Measurements from ENCODE around the gene VASH1.

Gene VASH1

DNA sequence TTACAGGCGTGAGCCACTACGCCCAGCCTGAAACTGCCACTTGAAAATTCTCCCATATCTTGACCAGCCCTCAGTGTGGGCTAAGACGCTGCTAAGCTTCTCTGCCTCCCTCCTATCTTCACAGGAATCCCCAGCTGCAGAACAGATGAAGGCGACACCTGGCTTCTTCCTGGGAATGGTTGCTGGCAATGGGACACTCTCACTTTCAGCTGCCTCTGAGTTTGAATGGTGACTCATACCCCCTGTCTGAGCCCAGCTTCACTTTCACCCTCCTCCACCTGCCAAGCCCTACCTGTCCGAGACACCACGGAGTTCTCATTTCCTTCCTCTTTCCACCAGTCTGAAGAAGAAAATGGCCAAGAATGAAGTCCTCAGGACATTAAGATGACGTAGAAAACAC is 18.3 kb upstream of the VASH1 start:
- no peak for DNase-seq

GRCh38 chr14:76752744-76753143 is 8.5 kb upstream of the VASH1 start:
- DNase-seq, result no peak

- DNase-seq, result no peak
Observed at GRCh38 chr14:76753541-76754198, 7.6 kb upstream of the VASH1 start.

DNA sequence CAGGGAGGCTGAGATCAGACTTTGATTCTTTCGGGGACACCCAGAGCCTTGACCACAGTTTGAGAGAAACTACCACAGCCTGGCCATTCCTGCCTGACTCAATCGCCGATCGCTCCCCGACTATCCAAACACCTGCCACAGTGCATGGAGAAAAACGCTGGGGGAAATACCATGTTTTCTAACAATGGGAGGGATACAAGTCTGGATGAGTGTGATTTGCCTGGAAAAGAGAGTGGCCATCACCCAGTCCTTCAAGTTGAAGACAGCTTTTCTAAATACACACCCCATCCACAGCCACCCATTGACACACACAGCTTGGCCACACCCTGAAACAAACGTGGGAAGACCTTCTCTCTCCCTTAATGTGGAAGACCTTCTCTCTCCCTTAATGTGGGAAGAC is 6.7 kb upstream of the VASH1 start:
- no peak for DNase-seq

- DNase-seq, result no peak
Observed at GRCh38 chr14:76755610-76756370, 5.5 kb upstream of the VASH1 start.

- DNase-seq, result no peak
Observed at GRCh38 chr14:76756371-76756750, 4.9 kb upstream of the VASH1 start.

DNA sequence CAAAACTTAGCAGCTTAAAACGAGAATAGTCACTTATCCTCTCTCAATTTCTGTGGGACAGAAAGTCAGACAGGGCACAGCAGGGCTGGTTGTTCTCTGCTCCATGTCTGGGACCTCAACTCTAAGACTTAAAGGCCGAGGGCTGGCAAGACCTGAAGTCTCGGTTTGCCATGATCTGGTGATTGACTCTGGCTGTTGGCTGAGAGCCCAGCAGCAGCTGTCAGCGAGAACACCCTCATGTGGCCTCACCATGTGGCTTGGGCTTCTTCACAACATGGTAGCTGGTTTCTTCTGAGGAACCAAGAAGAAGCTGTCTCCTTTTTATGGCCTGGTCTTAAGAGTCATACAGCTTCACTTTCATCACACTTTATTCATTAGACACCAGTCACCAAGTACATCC is 1.7 kb upstream of the VASH1 start:
- no peak for DNase-seq

DNA sequence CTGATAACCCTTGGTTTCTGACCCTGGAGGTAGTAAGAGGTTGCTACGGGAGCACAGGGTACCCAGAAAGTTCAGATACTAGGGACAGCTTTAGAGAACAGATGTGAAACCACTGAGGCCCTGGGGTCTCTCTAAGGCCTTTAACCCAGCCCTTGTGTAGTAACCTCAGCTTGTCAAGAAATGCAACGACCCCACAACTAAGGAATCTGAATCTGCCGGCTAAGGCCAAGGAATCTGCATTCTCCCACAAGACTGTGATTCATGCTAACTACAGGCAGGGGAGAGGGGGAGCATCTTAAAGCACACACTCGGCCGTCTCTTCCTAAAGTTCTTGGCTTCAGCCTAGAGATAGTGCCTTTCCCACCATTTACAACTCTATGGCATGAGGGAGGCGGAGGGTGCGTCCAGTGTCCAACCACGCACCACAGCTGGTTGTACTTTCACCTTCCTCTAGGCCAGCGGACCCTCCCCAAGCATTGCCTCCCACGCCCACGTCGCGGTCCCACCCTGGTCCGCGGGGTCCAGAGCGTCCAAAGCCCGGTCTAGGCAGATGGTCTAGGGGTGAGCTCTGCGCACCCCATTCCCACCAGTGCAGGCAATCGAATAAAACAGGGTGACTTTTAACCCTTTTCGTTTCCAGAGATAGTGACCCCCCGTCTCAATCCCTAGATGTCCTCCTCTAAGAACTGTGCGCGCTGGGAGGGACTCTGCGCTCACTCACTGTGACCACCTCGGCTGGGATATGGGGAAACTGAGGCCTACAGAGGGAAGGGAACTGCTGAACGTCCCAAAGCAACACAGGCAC is 735 bp upstream of the VASH1 start:
- DNase-seq, result no peak

- no peak for DNase-seq
Observed at GRCh38 chr14:76761960-76762410, 717 bp downstream of the VASH1 start.

DNA sequence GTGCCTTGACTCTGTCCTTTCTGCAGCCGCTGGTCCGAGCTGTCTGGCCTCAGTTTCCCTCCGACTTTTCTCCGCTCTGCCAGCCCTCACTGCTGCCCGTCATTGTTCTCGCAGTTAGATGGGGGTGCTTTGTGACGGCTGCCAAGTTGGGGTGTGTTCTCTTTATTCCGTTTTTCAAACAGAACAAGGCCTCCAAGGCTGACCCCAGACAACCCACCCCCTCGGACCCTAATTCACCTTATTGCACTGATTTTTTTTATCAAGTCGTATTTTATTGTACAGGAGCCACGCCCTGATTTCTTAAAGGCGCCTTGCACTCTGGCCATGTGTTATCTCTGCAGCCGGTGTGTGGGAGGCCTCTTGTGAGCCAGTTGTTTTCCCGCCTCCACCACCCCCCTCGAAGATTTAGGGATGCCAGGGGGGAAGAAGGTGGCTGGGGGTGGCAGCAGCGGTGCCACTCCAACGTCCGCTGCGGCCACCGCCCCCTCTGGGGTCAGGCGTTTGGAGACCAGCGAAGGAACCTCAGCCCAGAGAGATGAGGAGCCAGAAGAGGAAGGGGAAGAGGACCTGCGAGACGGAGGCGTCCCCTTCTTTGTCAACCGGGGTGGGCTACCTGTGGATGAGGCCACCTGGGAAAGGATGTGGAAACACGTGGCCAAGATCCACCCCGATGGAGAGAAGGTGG is 1.3 kb downstream of the VASH1 start:
- DNase-seq, result no peak

GRCh38 chr14:76763096-76764041 is 2.1 kb downstream of the VASH1 start:
- no peak for DNase-seq

- no peak for DNase-seq
Observed at GRCh38 chr14:76765461-76765931, 4.2 kb downstream of the VASH1 start.

GRCh38 chr14:76767681-76768656 is 6.7 kb downstream of the VASH1 start:
- peak; percentile 10 for DNase-seq

DNA sequence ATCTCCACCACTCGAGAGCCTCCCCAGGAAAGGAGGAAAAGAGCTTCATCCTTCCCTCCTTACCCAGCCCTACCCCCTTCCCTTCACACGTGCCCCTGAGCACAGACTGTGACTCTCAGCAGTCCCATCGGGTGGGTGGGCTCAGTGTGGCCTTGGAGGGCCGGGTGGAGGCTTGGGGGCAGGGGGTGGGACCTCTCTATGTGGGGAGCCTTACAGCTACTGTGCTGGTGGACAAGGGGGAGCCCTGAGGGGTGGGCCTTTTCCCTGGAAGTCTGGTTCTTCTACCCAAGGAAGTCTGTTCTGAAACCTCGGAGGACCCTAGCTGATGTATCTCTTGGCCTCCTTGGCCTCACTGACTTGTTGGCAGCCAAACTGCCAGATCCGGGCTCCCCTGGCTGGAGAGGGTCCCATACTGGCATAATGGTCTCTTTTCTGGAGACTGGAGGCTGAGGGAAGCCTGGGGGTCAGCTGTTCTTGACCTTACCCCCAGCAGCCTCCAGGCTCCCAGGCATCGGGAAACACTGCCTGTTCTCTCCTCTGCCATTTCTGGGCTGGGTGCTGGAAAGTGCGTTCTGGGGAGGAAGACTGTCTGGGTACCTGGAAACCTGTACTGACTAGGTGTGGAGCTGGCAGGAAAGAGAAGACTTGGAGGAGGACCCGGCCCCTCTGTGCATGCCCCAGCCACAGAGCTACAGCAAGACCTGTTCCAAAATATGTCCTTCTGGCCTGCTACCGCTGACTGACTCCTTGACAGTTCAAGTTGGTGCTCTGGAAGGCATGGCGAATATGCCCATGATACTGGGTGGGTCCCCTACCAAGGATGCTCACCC is 7.6 kb downstream of the VASH1 start:
- DNase-seq, result no peak

- DNase-seq, result no peak
Observed at GRCh38 chr14:76769636-76770292, 8.5 kb downstream of the VASH1 start.

DNA sequence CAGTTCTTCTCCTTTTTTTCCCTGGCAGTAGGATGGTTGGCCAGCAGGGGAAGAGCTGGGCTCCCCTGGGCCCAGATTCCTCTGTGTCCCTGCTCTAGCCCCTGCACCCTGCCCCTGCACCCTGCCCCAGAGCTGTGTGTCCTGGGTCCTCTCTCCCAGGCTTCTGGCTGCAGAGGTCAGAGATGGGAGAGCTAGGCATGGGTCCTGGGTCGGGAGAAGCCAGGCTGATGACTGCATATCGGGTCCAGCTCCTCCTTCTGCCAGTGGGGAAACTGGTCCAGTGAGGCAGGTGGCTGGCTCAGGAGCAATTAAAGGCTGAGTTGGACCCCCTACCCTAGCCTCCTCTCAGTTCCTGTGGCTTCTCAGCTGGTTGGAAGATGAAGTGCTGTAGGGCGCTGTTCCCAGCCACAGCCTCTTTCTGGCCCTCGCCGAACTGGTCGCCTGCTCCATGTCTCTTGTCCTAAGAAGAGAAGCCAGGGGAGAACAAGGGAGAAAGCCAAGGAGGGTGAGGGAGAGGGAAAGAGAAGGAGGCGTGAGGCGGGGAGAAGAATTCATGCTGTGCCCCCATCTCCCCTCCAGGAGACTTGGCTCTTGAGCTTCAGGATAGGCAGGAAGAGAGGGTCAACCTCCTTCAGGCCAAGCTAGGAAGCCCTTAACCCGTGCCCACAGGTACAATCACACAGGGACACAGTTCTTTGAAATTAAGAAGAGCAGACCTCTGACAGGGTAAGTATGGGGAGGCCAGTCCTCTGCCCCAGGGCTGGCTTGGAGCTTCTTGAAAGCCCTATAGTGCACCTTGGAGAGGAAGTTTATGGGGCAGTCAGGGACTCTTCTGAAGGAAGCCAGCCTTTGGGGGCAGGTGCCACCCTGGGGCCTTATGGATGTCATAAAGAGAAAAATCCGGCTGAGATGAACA is 9.5 kb downstream of the VASH1 start:
- no peak for DNase-seq

GRCh38 chr14:76771437-76771980 is 10.2 kb downstream of the VASH1 start:
- DNase-seq, result no peak

All from NCI-H1436 (cell line).